Ovary (tissue), 3 donors: ENCODE results near the gene KIAA1671.

ENCODE experiments used
- CTCF ChIP-seq, 3 donors: fragments of 450-650 bp in 2 of 3; fragments of 200-600 bp in 1 of 3; IDR thresholded peaks; one replicate each; pipeline versions ENCODE4 v1.5.1 to v1.8.0; 2016 to 2022; ENCODE audit warnings: antibody characterized with exemption in 3 of 3, mild to moderate bottlenecking in 1 of 3
- EP300 ChIP-seq: sonication (generic); formaldehyde crosslinking; IDR thresholded peaks from one replicate; pipeline ENCODE4 v1.6.1; 2017; ENCODE audit warnings: antibody characterized with exemption
- POLR2A ChIP-seq: fragments of 450-650 bp; IDR thresholded peaks from one replicate; pipeline ENCODE4 v1.6.1; 2017; ENCODE audit warnings: antibody characterized with exemption, mild to moderate bottlenecking, moderate library complexity
- donor health status: DM: no; HTN: no; CAD: no.

GRCh38 chr22:25120093-25120561, 167.6 kb downstream of the KIAA1671 start:
- TF ChIP-seq CTCF (IDR thresholded peaks at IDR 0.05) (no peak), POLR2A (no peak), EP300 (no peak)
